Measurements from ENCODE around the gene RAX2. TPM values are rescaled to one million over a fixed set of nuclear protein-coding genes. Genes with fewer than 3 reads are reported as not detected.
A peak's percentile ranks its signal among the peaks of the same experiment; 100 is the strongest.

The RAX2 gene
- polyA plus RNA-seq, 5 donors, result not detected

DNA sequence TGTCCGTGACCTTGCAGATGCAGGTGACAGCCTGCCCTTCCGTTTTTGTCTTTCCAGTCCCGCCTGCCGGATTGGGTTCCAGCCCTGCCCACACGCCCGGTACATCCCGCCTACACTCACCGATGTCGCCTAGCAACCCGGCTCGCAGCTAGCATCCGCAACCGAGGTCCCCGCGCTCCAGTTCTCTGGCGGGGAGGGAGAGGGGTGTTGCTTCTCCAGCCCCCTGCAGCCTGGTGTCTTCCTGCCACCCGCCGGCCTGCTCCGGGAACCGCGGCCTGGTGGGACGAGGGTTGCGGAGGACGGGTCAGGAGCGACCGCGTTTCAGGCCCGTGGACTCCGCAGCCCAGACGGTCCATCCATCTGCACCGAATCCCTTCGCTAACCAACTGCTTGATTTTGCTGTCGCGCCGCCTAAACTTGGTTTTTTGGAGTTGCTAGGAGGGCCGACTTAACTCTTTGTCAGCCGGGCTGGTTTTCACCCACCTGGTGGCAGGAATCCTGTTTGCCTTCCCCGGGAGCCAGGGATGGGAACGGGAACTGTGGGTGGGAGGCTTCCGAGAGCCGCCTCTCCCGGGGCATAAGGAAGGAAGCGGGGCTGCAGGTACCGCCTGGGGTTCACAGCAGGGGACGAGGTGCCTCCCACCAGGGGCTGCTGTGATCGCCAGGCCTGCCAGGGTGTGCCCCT, 29.5 kb upstream of the RAX2 start:
- DNase-seq, result peak; percentile 9 to 15

- no peak for DNase-seq
Measured at GRCh38 chr19:3800996-3801395, 29.0 kb upstream of the RAX2 start.

DNA sequence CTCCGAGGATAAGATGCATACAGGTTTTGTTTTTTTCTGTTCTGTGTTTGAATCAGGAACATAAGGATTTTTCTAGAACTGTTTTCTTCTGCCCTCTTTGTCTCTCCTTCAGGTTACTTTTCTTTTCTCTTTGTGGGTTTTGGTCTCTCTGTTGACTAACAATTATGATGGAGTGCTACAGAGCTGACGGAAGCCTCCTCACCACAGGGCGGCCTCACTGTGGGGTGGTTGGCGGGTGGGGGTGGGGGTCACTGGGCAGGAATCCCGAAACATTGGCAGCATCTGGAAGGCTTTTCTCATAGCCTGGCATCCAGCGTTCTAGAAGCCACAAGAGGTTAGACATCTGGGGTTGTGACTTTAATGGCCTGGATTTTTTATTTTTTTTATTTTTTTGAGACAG, 26.1 kb upstream of the RAX2 start:
- DNase-seq, result no peak

GRCh38 chr19:3796358-3796757, 24.3 kb upstream of the RAX2 start:
- no peak for DNase-seq

GRCh38 chr19:3793799-3794198, 21.8 kb upstream of the RAX2 start:
- no peak for DNase-seq

GRCh38 chr19:3792114-3792513, 20.1 kb upstream of the RAX2 start:
- DNase-seq, result no peak

DNA sequence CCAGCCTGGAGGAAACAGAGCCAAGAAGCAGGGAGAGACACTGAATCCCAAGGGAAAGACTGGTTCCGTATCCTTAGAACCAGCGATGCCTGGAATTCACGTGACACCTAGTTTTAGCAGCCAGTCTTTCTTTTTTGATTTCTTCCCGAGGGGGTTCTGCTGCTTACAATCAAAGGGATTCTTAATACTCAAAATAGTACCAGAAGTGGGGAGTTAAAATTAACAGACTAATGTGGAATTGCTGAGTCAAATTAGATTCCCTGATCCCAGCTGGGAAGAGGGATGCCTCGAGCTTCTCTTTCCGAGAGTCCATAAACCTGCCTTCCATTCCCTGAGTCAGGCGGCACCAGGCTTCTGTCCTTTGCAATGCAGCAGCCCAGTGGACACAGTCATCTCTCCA, 18.9 kb upstream of the RAX2 start:
- no peak for DNase-seq

- no peak for DNase-seq
Measured at GRCh38 chr19:3790209-3790734, 18.2 kb upstream of the RAX2 start.

DNA sequence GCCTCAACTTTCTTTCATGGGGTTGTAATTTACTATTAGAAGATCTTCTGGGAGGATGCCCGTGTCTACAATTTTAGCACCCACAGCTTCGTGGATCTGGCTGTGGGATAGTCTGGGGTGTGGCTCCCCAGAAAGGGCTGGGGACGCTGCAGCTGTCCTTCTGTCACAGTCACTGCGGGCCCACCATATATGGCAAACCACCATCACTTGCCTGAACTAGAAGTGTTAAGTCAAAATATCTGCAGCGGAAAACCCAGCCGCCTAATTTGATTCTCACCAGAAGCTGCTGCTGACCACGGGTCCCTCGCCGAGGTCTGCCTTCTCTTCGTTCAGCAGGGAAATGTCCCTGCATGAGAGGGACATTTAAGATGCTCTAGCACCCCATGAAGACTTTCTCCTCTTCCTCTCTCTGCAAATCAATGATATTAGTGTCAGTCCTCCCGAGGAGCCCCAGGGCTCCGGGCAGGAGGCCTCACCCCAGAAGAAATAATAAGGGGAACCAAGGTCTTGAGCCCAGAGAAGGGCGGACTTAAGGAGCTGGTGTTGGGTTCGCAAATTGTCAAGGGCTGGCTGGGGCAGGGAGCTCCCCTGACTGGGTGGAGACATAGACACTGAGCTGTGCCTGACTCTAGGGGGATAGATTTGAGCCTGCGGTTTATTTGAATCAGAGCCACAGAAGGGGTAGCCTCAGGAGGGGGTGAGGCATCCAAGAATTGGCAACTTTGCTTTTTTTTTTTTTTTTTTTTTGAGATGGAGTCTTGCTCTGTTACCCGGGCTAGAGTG, 17.2 kb upstream of the RAX2 start:
- no peak for DNase-seq

- DNase-seq, result no peak
Measured at GRCh38 chr19:3785938-3786824, 14.2 kb upstream of the RAX2 start, which contains the start of gene MATK. MATK (minus strand) TSS chr19:3786381; CDS start chr19:3785135, 1,246 bp downstream.

DNA sequence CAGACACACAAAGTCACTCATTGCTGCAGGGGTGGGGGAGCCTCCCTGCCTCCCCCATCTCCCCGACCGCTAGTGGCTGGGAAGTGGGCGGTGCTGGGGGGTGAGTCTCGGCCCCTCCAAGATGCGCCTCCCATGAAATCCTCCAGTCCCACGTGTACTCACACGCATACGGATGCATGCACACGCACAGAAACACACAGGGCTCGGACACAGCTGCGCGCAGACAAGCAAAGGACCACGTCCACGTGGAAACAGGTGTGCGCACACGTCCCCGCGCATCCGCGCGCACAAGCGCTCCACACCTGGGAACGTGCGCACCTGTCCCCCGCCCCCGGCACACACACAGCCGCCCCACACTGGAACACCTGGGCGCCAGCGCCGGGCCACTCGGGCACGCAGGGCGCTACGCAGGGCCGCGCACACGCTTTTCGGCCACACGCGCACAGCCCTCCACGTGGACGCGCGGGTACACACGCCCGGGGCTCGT, 13.5 kb upstream of the RAX2 start:
- DNase-seq, result no peak

DNA sequence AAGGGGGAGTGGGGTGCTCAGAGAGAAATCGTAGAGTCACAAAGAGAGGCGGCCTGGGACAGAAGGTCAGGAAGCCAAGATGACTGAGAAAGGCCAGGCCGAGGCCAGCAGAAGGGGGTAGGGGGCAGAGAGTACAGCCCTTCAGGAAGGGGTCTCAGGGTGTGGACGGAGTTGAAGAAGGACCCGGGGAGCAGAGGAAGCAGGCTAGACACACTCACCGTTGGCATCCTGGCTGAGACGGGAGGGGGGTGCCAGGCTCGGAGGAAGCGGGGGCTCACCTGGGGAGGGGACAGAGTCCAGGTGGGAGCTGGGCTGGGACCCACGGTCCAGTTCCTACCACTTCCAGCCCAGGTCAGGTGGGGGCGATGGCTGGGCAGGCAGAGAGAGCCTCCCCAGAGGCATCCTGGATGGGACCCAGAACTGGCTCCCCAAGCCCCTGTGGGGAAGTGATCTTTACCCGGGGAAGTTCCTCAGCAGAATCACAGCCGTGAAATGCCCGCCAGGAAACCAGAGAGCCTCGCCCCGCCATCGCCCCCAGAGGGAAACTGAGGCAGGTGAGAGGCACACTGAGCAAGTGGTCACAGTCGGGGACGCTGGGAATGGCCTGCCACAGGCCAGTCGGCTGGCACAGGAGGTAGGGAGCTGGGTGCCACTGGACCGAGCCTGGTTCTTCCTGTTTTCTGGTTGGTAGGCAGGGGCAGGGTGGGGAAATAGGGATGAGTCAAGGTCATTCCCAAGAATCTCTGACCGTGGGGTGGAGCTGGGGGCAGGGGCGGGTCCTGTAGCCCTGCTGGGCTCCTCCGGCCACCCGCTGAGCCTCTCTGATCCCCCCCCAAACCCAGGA, 12.8 kb upstream of the RAX2 start:
- no peak for DNase-seq

DNA sequence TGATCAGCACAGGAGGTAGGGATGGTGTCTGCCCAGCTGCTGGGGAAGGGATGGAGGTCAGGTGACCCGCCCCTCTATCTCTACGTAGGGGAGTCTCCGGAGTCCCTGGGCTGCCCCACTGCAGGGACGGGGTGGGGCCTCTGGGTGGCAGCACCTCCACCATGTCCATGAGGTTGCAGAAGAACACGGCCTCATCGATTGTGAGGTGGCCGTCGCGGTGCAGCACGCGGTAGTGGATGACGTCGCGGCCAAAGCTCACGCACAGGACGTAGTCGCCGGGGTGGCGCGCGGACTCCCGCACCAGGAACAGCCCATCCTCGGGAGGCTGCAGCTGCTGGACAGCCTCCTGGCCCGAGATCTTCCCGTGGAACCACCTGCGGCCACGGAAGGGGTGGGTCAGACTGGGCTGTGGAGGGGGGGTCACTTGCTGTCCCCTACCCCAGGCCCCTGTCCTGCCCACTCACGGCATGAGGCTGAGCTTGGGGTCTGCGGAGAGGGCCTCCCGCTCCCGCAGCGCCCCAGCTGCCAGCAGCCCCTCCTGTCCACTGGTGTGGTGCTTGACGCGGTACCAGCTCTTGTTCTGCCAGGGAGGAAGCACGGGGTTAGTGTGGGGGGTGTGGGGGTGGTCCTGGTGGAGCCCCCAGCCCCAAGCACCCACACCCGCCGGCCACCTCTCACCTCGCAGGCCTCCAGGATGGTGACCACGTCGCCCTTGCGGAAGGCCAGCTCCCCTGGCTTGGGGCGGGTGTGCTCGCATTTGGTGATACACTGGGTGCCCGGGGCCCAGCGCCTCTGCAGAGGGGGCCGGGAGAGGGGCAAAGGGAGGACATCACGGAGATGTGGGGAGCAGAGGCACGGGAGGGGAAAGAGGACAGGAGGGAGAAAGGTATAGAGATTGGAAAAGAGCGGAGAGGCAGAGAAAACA, 11.9 kb upstream of the RAX2 start:
- DNase-seq, result no peak

DNA sequence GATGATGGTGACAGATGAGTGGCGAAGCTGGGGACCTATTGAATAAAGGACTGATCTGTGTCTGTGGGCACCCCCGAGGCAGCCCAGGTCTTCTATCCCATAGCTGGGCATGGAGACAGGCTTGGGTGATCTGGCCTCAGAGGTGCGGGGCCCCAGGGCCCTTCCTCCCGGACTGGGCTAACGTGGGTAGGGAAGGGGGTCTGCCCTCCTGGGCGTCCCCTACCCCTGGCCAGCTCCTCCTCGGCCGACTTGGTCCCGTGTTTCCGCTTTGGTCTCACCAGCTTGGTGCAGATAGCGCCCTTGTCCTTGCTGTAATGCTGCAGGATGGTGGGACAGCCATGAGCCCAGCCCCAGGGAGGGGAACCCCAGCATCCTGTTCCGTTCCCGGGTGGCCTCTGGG, 10.9 kb upstream of the RAX2 start:
- no peak for DNase-seq

- no peak for DNase-seq
Measured at GRCh38 chr19:3782330-3782729, 10.3 kb upstream of the RAX2 start.

GRCh38 chr19:3781603-3782002, 9.6 kb upstream of the RAX2 start:
- DNase-seq, result no peak

DNA sequence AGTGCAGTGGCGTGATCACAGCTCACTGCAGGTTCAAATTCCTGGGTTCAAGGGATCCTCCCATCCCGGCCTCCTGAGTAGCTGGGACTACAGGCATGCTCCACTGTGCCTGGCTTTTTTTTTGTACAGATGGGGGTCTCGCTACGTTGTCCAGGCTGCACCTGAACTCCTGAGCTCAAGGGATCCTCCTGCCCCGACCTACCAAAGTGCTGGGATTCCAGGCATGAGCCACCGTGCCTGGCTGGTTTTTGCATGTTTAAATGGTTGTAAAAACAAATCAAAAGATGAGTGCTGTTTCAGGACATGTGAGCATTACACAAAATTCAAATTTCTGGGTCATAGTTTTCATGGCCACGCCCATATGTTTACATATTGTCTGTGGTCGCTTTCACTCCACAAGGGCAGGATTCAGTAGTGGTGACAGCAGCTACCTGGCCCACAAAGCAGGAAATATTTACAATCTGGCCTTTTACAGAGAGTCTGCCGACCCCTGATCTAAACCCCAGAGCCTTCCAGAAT, 8.8 kb upstream of the RAX2 start:
- DNase-seq, result no peak

DNA sequence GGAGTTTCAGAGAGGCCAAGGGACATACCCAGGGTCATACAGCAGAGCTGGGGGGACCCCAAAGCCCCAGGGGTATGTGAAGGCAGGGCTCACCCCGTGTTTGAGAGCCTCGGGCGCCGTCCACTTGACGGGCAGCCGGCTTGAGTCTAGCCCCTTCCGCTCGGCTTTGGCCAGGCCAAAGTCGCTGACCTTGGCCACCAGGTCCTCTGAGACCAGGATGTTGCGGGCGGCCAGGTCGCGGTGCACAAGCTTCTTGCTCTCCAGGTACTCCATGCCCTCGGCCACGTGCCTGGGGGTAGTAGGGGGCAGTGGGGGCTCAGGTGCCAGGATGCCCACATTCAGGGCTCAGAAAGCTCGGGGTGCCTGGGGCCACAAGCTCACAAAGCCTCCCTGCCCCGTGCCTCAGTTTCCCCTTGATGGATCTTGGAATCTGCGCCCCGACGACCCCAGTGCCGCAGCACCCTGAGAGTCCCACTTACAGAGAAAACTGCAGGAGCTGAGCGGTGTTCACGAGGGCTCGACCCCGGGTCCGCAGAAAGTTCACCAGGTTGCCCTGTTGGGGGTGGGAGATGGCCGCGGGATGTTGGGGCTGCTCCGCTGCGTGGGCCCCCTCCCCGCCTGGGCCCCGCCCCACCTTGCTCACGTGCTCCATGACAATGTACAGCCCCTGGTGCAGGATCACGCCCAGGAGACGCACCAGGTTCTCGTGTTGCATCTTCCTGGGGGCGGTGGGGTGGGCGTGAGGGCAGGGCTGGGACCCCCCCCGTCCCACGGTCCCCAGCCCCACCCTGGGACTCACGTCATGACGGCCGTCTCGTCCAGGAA, 7.1 kb upstream of the RAX2 start:
- DNase-seq, result no peak

Data from right lung (tissue), 5 donors.